WTC11 (cell line): ENCODE measurements around the gene FBXL7.

Experiments used
- CBFB ChIP-seq: sonication (generic); formaldehyde crosslinking; IDR thresholded peaks from 2 replicates; pipeline ENCODE4 v1.8.1; 2022; ENCODE audit warnings: mild to moderate bottlenecking, low read depth, missing genetic modification reagents
- CREB1 ChIP-seq: sonication (generic); formaldehyde crosslinking; IDR thresholded peaks from 2 replicates; pipeline ENCODE4 v1.8.0; 2023; ENCODE audit warnings: mild to moderate bottlenecking, missing genetic modification reagents
- CTCF ChIP-seq: fragments of 200-600 bp; IDR thresholded peaks from 2 replicates; pipeline ENCODE4 v1.8.0; 2022; ENCODE audit warnings: antibody characterized with exemption
- ESRRA ChIP-seq: sonication (generic); formaldehyde crosslinking; IDR thresholded peaks from 2 replicates; pipeline ENCODE4 v1.8.1; 2022; ENCODE audit warnings: mild to moderate bottlenecking, missing genetic modification reagents, borderline replicate concordance
- FOXK1 ChIP-seq: sonication (generic); formaldehyde crosslinking; IDR thresholded peaks from 2 replicates; pipeline ENCODE4 v1.8.0; 2022; ENCODE audit warnings: mild to moderate bottlenecking, moderate library complexity, missing genetic modification reagents
- FOXP4 ChIP-seq: sonication (generic); formaldehyde crosslinking; IDR thresholded peaks from 2 replicates; pipeline ENCODE4 v1.8.0; 2022; ENCODE audit warnings: mild to moderate bottlenecking, missing genetic modification reagents
- PRDM15 ChIP-seq: sonication (generic); formaldehyde crosslinking; IDR thresholded peaks from 2 replicates; pipeline ENCODE4 v1.8.0; 2022; ENCODE audit warnings: missing genetic modification reagents
- ZNF138 ChIP-seq: sonication (generic); formaldehyde crosslinking; conservative IDR thresholded peaks from 2 replicates; pipeline ENCODE4 v1.8.1; 2022; ENCODE audit warnings: mild to moderate bottlenecking, moderate library complexity, missing genetic modification reagents
- TF ChIP-seq, protein P1 (sequence below): sonication (generic); formaldehyde crosslinking; conservative IDR thresholded peaks from 2 replicates; pipeline ENCODE4 v1.8.1; 2022; ENCODE audit warnings: mild to moderate bottlenecking, missing genetic modification reagents
- TF ChIP-seq, protein P2 (sequence below): sonication (generic); formaldehyde crosslinking; IDR thresholded peaks from 2 replicates; pipeline ENCODE4 v1.8.0; 2023; ENCODE audit warnings: mild to moderate bottlenecking, missing genetic modification reagents

DNA sequence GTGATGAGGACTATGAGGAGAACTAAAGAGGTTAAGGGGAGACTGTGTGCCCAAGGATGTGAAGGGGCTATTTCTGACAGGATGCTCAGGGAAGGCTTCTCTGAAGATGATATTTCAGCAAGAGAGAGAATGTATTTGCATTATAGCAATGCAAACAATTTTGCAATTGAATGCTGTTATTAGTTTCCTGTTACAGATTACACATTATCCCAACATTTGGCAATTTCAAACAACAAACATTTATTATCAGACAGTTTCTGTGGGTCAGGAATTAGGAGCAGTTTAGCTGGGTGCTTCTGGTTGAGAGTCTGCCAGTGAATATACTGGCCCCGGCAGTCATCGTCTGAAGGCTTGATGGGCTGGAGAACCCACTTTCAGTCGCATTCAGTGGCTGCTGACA is 451.6 kb downstream of the FBXL7 start:
- no peak for TF ChIP-seq ESRRA (CRISPR knock-in tag)
- TF ChIP-seq, protein P1, sequence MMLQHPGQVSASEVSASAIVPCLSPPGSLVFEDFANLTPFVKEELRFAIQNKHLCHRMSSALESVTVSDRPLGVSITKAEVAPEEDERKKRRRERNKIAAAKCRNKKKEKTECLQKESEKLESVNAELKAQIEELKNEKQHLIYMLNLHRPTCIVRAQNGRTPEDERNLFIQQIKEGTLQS = no peak
- TF ChIP-seq CTCF = no peak
- no peak for TF ChIP-seq CREB1 (CRISPR knock-in tag)
- TF ChIP-seq ZNF138 (CRISPR knock-in tag) = no peak
- no peak for TF ChIP-seq CBFB (CRISPR knock-in tag)
- TF ChIP-seq PRDM15 (CRISPR knock-in tag) = no peak
- no peak for TF ChIP-seq FOXK1 (CRISPR knock-in tag)
- TF ChIP-seq, protein P2, sequence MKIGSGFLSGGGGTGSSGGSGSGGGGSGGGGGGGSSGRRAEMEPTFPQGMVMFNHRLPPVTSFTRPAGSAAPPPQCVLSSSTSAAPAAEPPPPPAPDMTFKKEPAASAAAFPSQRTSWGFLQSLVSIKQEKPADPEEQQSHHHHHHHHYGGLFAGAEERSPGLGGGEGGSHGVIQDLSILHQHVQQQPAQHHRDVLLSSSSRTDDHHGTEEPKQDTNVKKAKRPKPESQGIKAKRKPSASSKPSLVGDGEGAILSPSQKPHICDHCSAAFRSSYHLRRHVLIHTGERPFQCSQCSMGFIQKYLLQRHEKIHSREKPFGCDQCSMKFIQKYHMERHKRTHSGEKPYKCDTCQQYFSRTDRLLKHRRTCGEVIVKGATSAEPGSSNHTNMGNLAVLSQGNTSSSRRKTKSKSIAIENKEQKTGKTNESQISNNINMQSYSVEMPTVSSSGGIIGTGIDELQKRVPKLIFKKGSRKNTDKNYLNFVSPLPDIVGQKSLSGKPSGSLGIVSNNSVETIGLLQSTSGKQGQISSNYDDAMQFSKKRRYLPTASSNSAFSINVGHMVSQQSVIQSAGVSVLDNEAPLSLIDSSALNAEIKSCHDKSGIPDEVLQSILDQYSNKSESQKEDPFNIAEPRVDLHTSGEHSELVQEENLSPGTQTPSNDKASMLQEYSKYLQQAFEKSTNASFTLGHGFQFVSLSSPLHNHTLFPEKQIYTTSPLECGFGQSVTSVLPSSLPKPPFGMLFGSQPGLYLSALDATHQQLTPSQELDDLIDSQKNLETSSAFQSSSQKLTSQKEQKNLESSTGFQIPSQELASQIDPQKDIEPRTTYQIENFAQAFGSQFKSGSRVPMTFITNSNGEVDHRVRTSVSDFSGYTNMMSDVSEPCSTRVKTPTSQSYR = no peak
- TF ChIP-seq FOXP4 (CRISPR knock-in tag) = no peak
